ENCODE results near the gene SNX1.

The SNX1 gene

GRCh38 chr15:64067564-64068030 lies 28.2 kb upstream of the SNX1 start:
- Histone ChIP-seq H3K27me3 (no peaks in the 10 kb centered on the region), H3K4me1 (peaks cover 8% of the 10 kb centered on the region; the same call in 1 of the 2 replicates), H3K4me3 (ENCODE audit: low read depth, low read length) (no peak overlapping the region), H3K36me3 (peaks cover 14% of the 10 kb centered on the region; the same call in 1 of the 2 replicates), H3K9me3 (no peaks in the 10 kb centered on the region)
- DNase-seq: peak; percentile 90
- peak; percentile 79 for TF ChIP-seq CTCF (IDR thresholded peaks at IDR 0.05; ENCODE audit: low read depth, low read length)

GRCh38 chr15:64068133-64068532 lies 27.6 kb upstream of the SNX1 start:
- no peaks in the 10 kb centered on the region for H3K9me3 ChIP-seq
- no peak for TF ChIP-seq CTCF (IDR thresholded peaks at IDR 0.05; ENCODE audit: low read depth, low read length)
- H3K4me1 ChIP-seq: peaks cover 8% of the 10 kb centered on the region; the same call in 1 of the 2 replicates
- H3K36me3 ChIP-seq: peaks cover 14% of the 10 kb centered on the region; the same call in 1 of the 2 replicates
- DNase-seq: no peak
- no peaks in the 10 kb centered on the region for H3K27me3 ChIP-seq
- no peak overlapping the region for H3K4me3 ChIP-seq (ENCODE audit: low read depth, low read length)

GRCh38 chr15:64070106-64070505 lies 25.7 kb upstream of the SNX1 start:
- peaks cover 14% of the 10 kb centered on the region; the same call in 1 of the 2 replicates for H3K36me3 ChIP-seq
- no peak for TF ChIP-seq CTCF (IDR thresholded peaks at IDR 0.05; ENCODE audit: low read depth, low read length)
- H3K9me3 ChIP-seq: no peaks in the 10 kb centered on the region
- no peak for DNase-seq
- no peak overlapping the region for H3K4me3 ChIP-seq (ENCODE audit: low read depth, low read length)
- H3K27me3 ChIP-seq: no peaks in the 10 kb centered on the region
- H3K4me1 ChIP-seq: peaks cover 8% of the 10 kb centered on the region; the same call in 1 of the 2 replicates

GRCh38 chr15:64070965-64071851 lies 24.6 kb upstream of the SNX1 start:
- Histone ChIP-seq H3K4me3 (ENCODE audit: low read depth, low read length) (no peak overlapping the region), H3K4me1 (peaks cover 8% of the 10 kb centered on the region; the same call in 1 of the 2 replicates), H3K9me3 (no peaks in the 10 kb centered on the region), H3K36me3 (peaks cover 14% of the 10 kb centered on the region; the same call in 1 of the 2 replicates), H3K27me3 (no peaks in the 10 kb centered on the region)
- TF ChIP-seq CTCF (IDR thresholded peaks at IDR 0.05; ENCODE audit: low read depth, low read length): no peak
- no peak for DNase-seq

- TF ChIP-seq CTCF (IDR thresholded peaks at IDR 0.05; ENCODE audit: low read depth, low read length): no peak
- no peaks in the 10 kb centered on the region for H3K27me3 ChIP-seq
- H3K4me3 ChIP-seq (ENCODE audit: low read depth, low read length): no peak overlapping the region
- no peaks in the 10 kb centered on the region for H3K9me3 ChIP-seq
- peaks cover 14% of the 10 kb centered on the region; the same call in 1 of the 2 replicates for H3K36me3 ChIP-seq
- peaks cover 6% of the 10 kb centered on the region; the same call in 1 of the 2 replicates for H3K4me1 ChIP-seq
- no peak for DNase-seq
These were observed 23.6 kb upstream of the SNX1 start for GRCh38 chr15:64071931-64072765.
